Transverse colon (tissue), 4 donors: ENCODE results near the gene LRRIQ1. TPM values are rescaled to one million over a fixed set of nuclear protein-coding genes. Genes with fewer than 3 reads are reported as not detected.

Source experiments
- DNase-seq: peaks from one replicate; pipeline ENCODE4 v3.0.0-alpha.2; 2019
- H3K27ac ChIP-seq, 4 donors: fragments of 200-600 bp; sonication (generic); 2 replicates each; pipeline ENCODE4 v1.5.1; 2016 to 2018; ENCODE audit warnings: inconsistent platforms in 4 of 4
- H3K27me3 ChIP-seq: fragments of 200-600 bp; sonication (generic); 2 replicates; pipeline ENCODE4 v1.5.1; 2017; ENCODE audit warnings: inconsistent platforms
- H3K36me3 ChIP-seq, 4 donors: fragments of 200-600 bp; sonication (generic); 2 replicates each; pipeline ENCODE4 v1.5.1; 2017 to 2019; ENCODE audit warnings: inconsistent platforms in 4 of 4
- H3K4me1 ChIP-seq, 4 donors: fragments of 200-600 bp; sonication (generic); 2 replicates each; pipeline ENCODE4 v1.5.1; 2017 to 2020; ENCODE audit warnings: inconsistent platforms in 4 of 4
- H3K4me3 ChIP-seq, 4 donors: fragments of 200-600 bp; sonication (generic); 1 replicate in 1 of 4; 2 replicates in 3 of 4; pipeline versions ENCODE4 v1.5.1 to v1.6.1; 2017 to 2019; ENCODE audit warnings: inconsistent platforms in 4 of 4
- H3K9me3 ChIP-seq, 2 donors: fragments of 200-600 bp; sonication (generic); 2 replicates each; pipeline ENCODE4 v1.5.1; 2017 to 2019; ENCODE audit warnings: inconsistent platforms in 2 of 2
- EP300 ChIP-seq: sonication (generic); formaldehyde crosslinking; IDR thresholded peaks from one replicate; pipeline ENCODE4 v1.6.1; 2017; ENCODE audit warnings: antibody characterized with exemption, low read depth
- POLR2A ChIP-seq: fragments of 450-650 bp; IDR thresholded peaks from one replicate; pipeline ENCODE4 v1.6.1; 2016; ENCODE audit warnings: antibody characterized with exemption, mild to moderate bottlenecking, moderate library complexity
- POLR2AphosphoS5 ChIP-seq, 3 donors: sonication (generic); formaldehyde crosslinking; IDR thresholded peaks; one replicate each; pipeline ENCODE4 v1.6.1; 2016; ENCODE audit warnings: antibody characterized with exemption in 3 of 3
- WGBS, 2 donors: methylation state at CpG; one replicate each; pipeline ENCODE4 v1.1.5; 2018; ENCODE audit warnings: low coverage in 1 of 2; 5-methylcytosine and 5-hydroxymethylcytosine counted together
- in situ Hi-C, 4 donors: fragments of 200-750 bp; cut with MboI; loops; one replicate each; pipeline versions ENCODE4 v1.15.0 to v1.15.1; 2017; ENCODE audit warnings: low sequenced_read_pairs in 3 of 4, low pct_ligation_motif_present in 1 of 4, low pct_unique_long_range_greater_than_20kb in 1 of 4
- intact Hi-C: fragments of 100-400 bp; cut with DNase I; formaldehyde crosslinking; loops from one replicate; pipeline ENCODE4 v1.15.1; 2023; ENCODE audit warnings: low total_unique reads
- total RNA-seq, 4 donors: library from RNA; depleted of rRNA; stranded (reverse); fragments of >200 nt; gene quantifications; one replicate each; pipeline ENCODE4 v1.1.0, GENCODE V29; 2016
- TF ChIP-seq, protein P1 (sequence below), 5 experiments: fragments of 200-600 bp in 3 of 5; fragments of 450-650 bp in 2 of 5; sonication (generic) in 3 of 5; IDR thresholded peaks; 1 replicate in 2 of 5; 2 replicates in 3 of 5; pipeline ENCODE4 v1.5.1; 2016 to 2017; ENCODE audit warnings: antibody characterized with exemption in 5 of 5, inconsistent platforms in 3 of 5, mild to moderate bottlenecking in 2 of 5, moderate library complexity in 1 of 5

LRRIQ1 gene
- total RNA-seq, 4 donors from 2014 or later: not detected

DNA sequence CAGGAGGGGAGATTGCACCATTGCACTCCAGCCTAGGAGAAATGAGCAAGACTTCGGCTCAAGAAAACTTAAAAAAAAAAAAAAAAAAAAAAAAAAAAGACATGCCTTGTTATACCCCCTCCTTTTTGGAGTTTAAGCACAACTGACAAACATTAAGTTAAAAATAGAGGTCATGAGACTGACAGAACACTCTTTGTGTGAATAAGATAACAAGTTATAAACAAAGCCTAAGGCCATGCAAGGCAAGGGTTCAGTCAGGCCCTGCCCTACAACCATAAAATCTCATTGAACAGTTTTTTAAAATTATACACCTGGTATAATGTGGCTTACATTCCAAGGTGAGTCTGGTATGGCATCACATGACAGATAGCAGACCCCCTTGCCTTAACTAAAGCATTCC is 39.4 kb upstream of the LRRIQ1 start:
- 60% methylated on average over 1 of the region's 1 CpG; no CpG with 5 or more reads in 1 of the 2 donors for WGBS, 2 donors

GRCh38 chr12:84998341-84998740 is 37.8 kb upstream of the LRRIQ1 start:
- in situ Hi-C loops: no loop called here
- DNase-seq: no peak

More for the DNA sequence above, 39.4 kb upstream of the LRRIQ1 start:
- in situ Hi-C loops (no loop called here), intact Hi-C loops (no loop called here)
- DNase-seq: no peak
- TF ChIP-seq, protein P1, sequence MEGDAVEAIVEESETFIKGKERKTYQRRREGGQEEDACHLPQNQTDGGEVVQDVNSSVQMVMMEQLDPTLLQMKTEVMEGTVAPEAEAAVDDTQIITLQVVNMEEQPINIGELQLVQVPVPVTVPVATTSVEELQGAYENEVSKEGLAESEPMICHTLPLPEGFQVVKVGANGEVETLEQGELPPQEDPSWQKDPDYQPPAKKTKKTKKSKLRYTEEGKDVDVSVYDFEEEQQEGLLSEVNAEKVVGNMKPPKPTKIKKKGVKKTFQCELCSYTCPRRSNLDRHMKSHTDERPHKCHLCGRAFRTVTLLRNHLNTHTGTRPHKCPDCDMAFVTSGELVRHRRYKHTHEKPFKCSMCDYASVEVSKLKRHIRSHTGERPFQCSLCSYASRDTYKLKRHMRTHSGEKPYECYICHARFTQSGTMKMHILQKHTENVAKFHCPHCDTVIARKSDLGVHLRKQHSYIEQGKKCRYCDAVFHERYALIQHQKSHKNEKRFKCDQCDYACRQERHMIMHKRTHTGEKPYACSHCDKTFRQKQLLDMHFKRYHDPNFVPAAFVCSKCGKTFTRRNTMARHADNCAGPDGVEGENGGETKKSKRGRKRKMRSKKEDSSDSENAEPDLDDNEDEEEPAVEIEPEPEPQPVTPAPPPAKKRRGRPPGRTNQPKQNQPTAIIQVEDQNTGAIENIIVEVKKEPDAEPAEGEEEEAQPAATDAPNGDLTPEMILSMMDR (IDR thresholded peaks at IDR 0.05): no peak
- TF ChIP-seq POLR2A (no peak), EP300 (no peak), POLR2AphosphoS5 (IDR thresholded peaks at IDR 0.05) (no peak)
- no peaks in the 10 kb centered on the region for H3K27me3 ChIP-seq
- no peaks in the 10 kb centered on the region for H3K9me3 ChIP-seq
- H3K27ac ChIP-seq: no peak overlapping the region
- H3K36me3 ChIP-seq: no peaks in the 10 kb centered on the region
- H3K4me3 ChIP-seq: no peak overlapping the region
- peaks cover 0 to 15% (median 3%) of the 10 kb centered on the region in 4 donors for H3K4me1 ChIP-seq

GRCh38 chr12:85000729-85001128 is 35.4 kb upstream of the LRRIQ1 start:
- intact Hi-C loops: no loop called here
- TF ChIP-seq POLR2AphosphoS5 (IDR thresholded peaks at IDR 0.05) (no peak), EP300 (no peak), POLR2A (no peak)
- TF ChIP-seq, protein P1 (IDR thresholded peaks at IDR 0.05): no peak
- 63 to 67% methylated on average over 2 of the region's 2 CpGs for WGBS, 2 donors

More at GRCh38 chr12:84998341-84998740, 37.8 kb upstream of the LRRIQ1 start:
- no peaks in the 10 kb centered on the region for H3K36me3 ChIP-seq
- no peak overlapping the region for H3K4me3 ChIP-seq
- TF ChIP-seq EP300 (no peak), POLR2A (no peak), POLR2AphosphoS5 (IDR thresholded peaks at IDR 0.05) (no peak)
- TF ChIP-seq, protein P1 (IDR thresholded peaks at IDR 0.05): no peak
- no peaks in the 10 kb centered on the region for H3K27me3 ChIP-seq
- no peaks in the 10 kb centered on the region for H3K9me3 ChIP-seq
- H3K27ac ChIP-seq: no peak overlapping the region
- intact Hi-C loops: no loop called here
- peaks cover 0 to 15% (median 3%) of the 10 kb centered on the region in 4 donors for H3K4me1 ChIP-seq

GRCh38 chr12:85002778-85003296 is 33.3 kb upstream of the LRRIQ1 start:
- Histone ChIP-seq H3K36me3 (no peaks in the 10 kb centered on the region), H3K9me3 (no peaks in the 10 kb centered on the region), H3K4me3 (no peak overlapping the region), H3K27ac (no peak overlapping the region), H3K27me3 (no peaks in the 10 kb centered on the region), H3K4me1 (peaks cover 0 to 7% (median under 1%) of the 10 kb centered on the region in 4 donors)
- intact Hi-C loops (no loop called here), in situ Hi-C loops (no loop called here)
- TF ChIP-seq POLR2A (no peak), POLR2AphosphoS5 (IDR thresholded peaks at IDR 0.05) (no peak), EP300 (no peak)
- TF ChIP-seq, protein P1 (IDR thresholded peaks at IDR 0.05): no peak
- 60 to 77% methylated on average over 3 of the region's 3 CpGs for WGBS, 2 donors
- DNase-seq: no peak

More at GRCh38 chr12:85000729-85001128, 35.4 kb upstream of the LRRIQ1 start:
- Histone ChIP-seq H3K4me1 (peaks cover 0 to 15% (median 3%) of the 10 kb centered on the region in 4 donors), H3K27ac (no peak overlapping the region), H3K4me3 (no peak overlapping the region), H3K9me3 (no peaks in the 10 kb centered on the region), H3K36me3 (no peaks in the 10 kb centered on the region), H3K27me3 (no peaks in the 10 kb centered on the region)
- DNase-seq: no peak
- in situ Hi-C loops: no loop called here
